NCI-H2196 treated with DMSO at 0.1 percent for 48 hours (cell line): ENCODE measurements around the gene NBEA.

Source experiments
- DNase-seq: peaks from one replicate; lab custom pipeline; 2025; ENCODE audit not compliant: unreplicated experiment; lab: John Stamatoyannopoulos, UW

Gene NBEA

GRCh38 chr13:35471706-35472322 is 529.7 kb downstream of the NBEA start:
- DNase-seq: no peak

- DNase-seq: no peak
These were observed 530.3 kb downstream of the NBEA start for GRCh38 chr13:35472323-35472881.

- DNase-seq: no peak
These were observed 531.2 kb downstream of the NBEA start for GRCh38 chr13:35473206-35473775.

GRCh38 chr13:35473802-35474201 is 531.7 kb downstream of the NBEA start:
- no peak for DNase-seq

- no peak for DNase-seq
These were observed 532.6 kb downstream of the NBEA start for GRCh38 chr13:35474496-35475211.

GRCh38 chr13:35475212-35475959 is 533.3 kb downstream of the NBEA start:
- no peak for DNase-seq

GRCh38 chr13:35475960-35476943 is 534.2 kb downstream of the NBEA start, which contains the start of gene MAB21L1:
Gene MAB21L1, minus strand, starts transcription at chr13:35476689. Its CDS starts 551 bp downstream, at chr13:35476138.
- no peak for DNase-seq

- DNase-seq: no peak
These were observed 535.4 kb downstream of the NBEA start for GRCh38 chr13:35477386-35477946.

GRCh38 chr13:35478271-35479037 is 536.4 kb downstream of the NBEA start:
- no peak for DNase-seq

- no peak for DNase-seq
These were observed 537.0 kb downstream of the NBEA start for GRCh38 chr13:35479038-35479492.

GRCh38 chr13:35479706-35480105 is 537.6 kb downstream of the NBEA start:
- DNase-seq: no peak

- no peak for DNase-seq
These were observed 538.3 kb downstream of the NBEA start for GRCh38 chr13:35480346-35480745.

- no peak for DNase-seq
These were observed 539.7 kb downstream of the NBEA start for GRCh38 chr13:35481777-35482176.

- DNase-seq: no peak
These were observed 540.5 kb downstream of the NBEA start for GRCh38 chr13:35482527-35482926.

- no peak for DNase-seq
These were observed 541.7 kb downstream of the NBEA start for GRCh38 chr13:35483761-35484160.

GRCh38 chr13:35484384-35484783 is 542.3 kb downstream of the NBEA start:
- DNase-seq: no peak

- no peak for DNase-seq
These were observed 543.4 kb downstream of the NBEA start for GRCh38 chr13:35485424-35485823.

- DNase-seq: no peak
These were observed 547.0 kb downstream of the NBEA start for GRCh38 chr13:35489050-35489449.

- DNase-seq: no peak
These were observed 553.9 kb downstream of the NBEA start for GRCh38 chr13:35496006-35496405.
